OCI-LY3 (cell line): Measurements from ENCODE around the gene CACNA1E.

ENCODE experiments used
- EZH2phosphoT487 ChIP-seq: fragments of 200-600 bp; shearing (Covaris generic); IDR thresholded peaks from 2 replicates; pipeline ENCODE4 v1.6.1; 2018; ENCODE audit warnings: antibody characterized with exemption, mixed run types, low read depth
- TF ChIP-seq, protein P1 (sequence below): fragments of 200-600, 300-600 bp; sonication (generic); IDR thresholded peaks from 2 replicates; pipeline ENCODE4 v1.5.1; 2014; ENCODE audit warnings: antibody characterized with exemption, low read length, low read depth

GRCh38 chr1:181608386-181608785 is 125.1 kb downstream of the CACNA1E start:
- TF ChIP-seq, protein P1, sequence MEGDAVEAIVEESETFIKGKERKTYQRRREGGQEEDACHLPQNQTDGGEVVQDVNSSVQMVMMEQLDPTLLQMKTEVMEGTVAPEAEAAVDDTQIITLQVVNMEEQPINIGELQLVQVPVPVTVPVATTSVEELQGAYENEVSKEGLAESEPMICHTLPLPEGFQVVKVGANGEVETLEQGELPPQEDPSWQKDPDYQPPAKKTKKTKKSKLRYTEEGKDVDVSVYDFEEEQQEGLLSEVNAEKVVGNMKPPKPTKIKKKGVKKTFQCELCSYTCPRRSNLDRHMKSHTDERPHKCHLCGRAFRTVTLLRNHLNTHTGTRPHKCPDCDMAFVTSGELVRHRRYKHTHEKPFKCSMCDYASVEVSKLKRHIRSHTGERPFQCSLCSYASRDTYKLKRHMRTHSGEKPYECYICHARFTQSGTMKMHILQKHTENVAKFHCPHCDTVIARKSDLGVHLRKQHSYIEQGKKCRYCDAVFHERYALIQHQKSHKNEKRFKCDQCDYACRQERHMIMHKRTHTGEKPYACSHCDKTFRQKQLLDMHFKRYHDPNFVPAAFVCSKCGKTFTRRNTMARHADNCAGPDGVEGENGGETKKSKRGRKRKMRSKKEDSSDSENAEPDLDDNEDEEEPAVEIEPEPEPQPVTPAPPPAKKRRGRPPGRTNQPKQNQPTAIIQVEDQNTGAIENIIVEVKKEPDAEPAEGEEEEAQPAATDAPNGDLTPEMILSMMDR: no peak
- TF ChIP-seq EZH2phosphoT487: no peak
